A549 (cell line): ENCODE measurements around the gene INPP5A. TPM values are rescaled to one million over a fixed set of nuclear protein-coding genes. Genes with fewer than 3 reads are reported as not detected.

ENCODE experiments used
- ATAC-seq, 2 experiments: fragments of 200-7000 bp in 1 of 2; fragments of >200 bp in 1 of 2; cut with Nextera tagmentation in 1 of 2; cut with Tn5 transposase in 1 of 2; 3 replicates each; pipeline versions ENCODE4 v1.8.0 to v1.9.1; 2018 to 2020; ENCODE audit warnings: mild to moderate bottlenecking in 1 of 2, moderate library complexity in 1 of 2
- CTCF ChIA-PET: fragments of 300-600 bp; sonication (Branson Sonifier 250); formaldehyde crosslinking; extraction: SDS; loops from one replicate; lab custom pipeline; 2021; ENCODE audit warnings: antibody characterized with exemption, inconsistent platforms; lab: Yijun Ruan, JAX
- POLR2A ChIA-PET: fragments of 350-600 bp; formaldehyde crosslinking; extraction: SDS; loops from one replicate; lab custom pipeline; 2021; ENCODE audit warnings: antibody characterized with exemption, inconsistent platforms; lab: Yijun Ruan, JAX
- DNase-seq, 2 experiments: peaks; one replicate each; pipeline versions ENCODE4 v3.0.0 to v3.0.0-alpha.2; 2011 to 2016; ENCODE audit warnings: low read depth in 1 of 2, low spot score in 1 of 2
- FAIRE-seq: peaks from 2 replicates; lab custom pipeline; 2011; peaks lifted over from hg19 to GRCh38; lab: Jason Lieb, UNC
- H3K27ac ChIP-seq, 2 experiments: fragments of >200 bp; sonication (Bioruptor Twin); formaldehyde crosslinking; 3 replicates each; pipeline ENCODE4 v1.5.1; 2016 to 2017
- H3K4me1 ChIP-seq: fragments of >200 bp; sonication (Bioruptor Twin); formaldehyde crosslinking; 3 replicates; pipeline ENCODE4 v1.6.1; 2016
- H3K4me2 ChIP-seq: fragments of >200 bp; sonication (Bioruptor Twin); formaldehyde crosslinking; 3 replicates; pipeline ENCODE4 v1.6.1; 2016
- H3K4me3 ChIP-seq: fragments of >200 bp; sonication (Bioruptor Twin); formaldehyde crosslinking; 3 replicates; pipeline ENCODE4 v1.5.1; 2016
- H3K9me3 ChIP-seq: fragments of >200 bp; sonication (Bioruptor Twin); formaldehyde crosslinking; 3 replicates; pipeline ENCODE4 v1.6.1; 2016
- ATOH8 ChIP-seq: fragments of 250-450 bp; sonication (Bioruptor Pico); IDR thresholded peaks from 2 replicates; pipeline ENCODE4 v1.5.0; 2020; ENCODE audit warnings: low read depth, mild to moderate bottlenecking, moderate library complexity
- BHLHE40 ChIP-seq: IDR thresholded peaks from 2 replicates; pipeline ENCODE4 v1.6.1; 2012; ENCODE audit warnings: low read depth, low read length, inconsistent platforms
- CBX2 ChIP-seq: fragments of 200-600 bp; sonication (generic); IDR thresholded peaks from 2 replicates; pipeline ENCODE4 v1.6.1; 2016; ENCODE audit warnings: low read depth, mild to moderate bottlenecking, borderline replicate concordance
- CBX8 ChIP-seq: fragments of 200-600 bp; sonication (generic); IDR thresholded peaks from 2 replicates; pipeline ENCODE4 v1.6.1; 2016
- CTCF ChIP-seq: fragments of >200 bp; sonication (Bioruptor Twin); formaldehyde crosslinking; IDR thresholded peaks from 3 replicates; pipeline ENCODE4 v1.5.1; 2016
- EHF ChIP-seq: fragments of 250-450 bp; sonication (Bioruptor Pico); IDR thresholded peaks from 2 replicates; pipeline ENCODE4 v1.5.0; 2020; ENCODE audit warnings: mild to moderate bottlenecking
- EHMT2 ChIP-seq: fragments of 200-600 bp; sonication (generic); IDR thresholded peaks from 2 replicates; pipeline ENCODE4 v1.6.1; 2016; ENCODE audit warnings: antibody characterized with exemption, low read depth, mild to moderate bottlenecking, moderate library complexity
- ESRRA ChIP-seq: fragments of 150-350 bp; IDR thresholded peaks from 2 replicates; pipeline ENCODE4 v1.6.1; 2014; ENCODE audit warnings: mild to moderate bottlenecking, low read length, borderline replicate concordance
- FOSB ChIP-seq: fragments of 250-450 bp; sonication (Bioruptor Pico); IDR thresholded peaks from 2 replicates; pipeline ENCODE4 v1.5.0; 2020; ENCODE audit warnings: mild to moderate bottlenecking, moderate library complexity
- GATA3 ChIP-seq: IDR thresholded peaks from 2 replicates; pipeline ENCODE4 v1.6.1; 2012; ENCODE audit warnings: borderline replicate concordance
- HES2 ChIP-seq: fragments of >200 bp; sonication (Bioruptor Twin); formaldehyde crosslinking; IDR thresholded peaks from 2 replicates; pipeline ENCODE4 v1.6.1; 2016
- HOXB13 ChIP-seq: fragments of 250-450 bp; sonication (Bioruptor Pico); IDR thresholded peaks from 2 replicates; pipeline ENCODE4 v1.5.0; 2020; ENCODE audit warnings: low read depth, mild to moderate bottlenecking, moderate library complexity
- KDM5A ChIP-seq: fragments of 200-600 bp; sonication (generic); IDR thresholded peaks from 2 replicates; pipeline ENCODE4 v1.6.1; 2016; ENCODE audit warnings: antibody characterized with exemption, mild to moderate bottlenecking
- MAX ChIP-seq: IDR thresholded peaks from 2 replicates; pipeline ENCODE4 v1.6.1; 2012
- MAZ ChIP-seq: fragments of 150-350 bp; IDR thresholded peaks from 2 replicates; pipeline ENCODE4 v1.6.1; 2014; ENCODE audit warnings: antibody characterized with exemption, low read depth, low read length, borderline replicate concordance
- NPAS2 ChIP-seq: fragments of 250-450 bp; sonication (Bioruptor Pico); IDR thresholded peaks from 2 replicates; pipeline ENCODE4 v1.8.0; 2022; ENCODE audit warnings: mild to moderate bottlenecking, moderate library complexity, borderline replicate concordance
- PHF8 ChIP-seq: fragments of 200-600 bp; sonication (generic); IDR thresholded peaks from 2 replicates; pipeline ENCODE4 v1.6.1; 2016; ENCODE audit warnings: low read depth, mild to moderate bottlenecking, antibody characterized with exemption, moderate library complexity, borderline replicate concordance
- POLR2AphosphoS2 ChIP-seq: conservative IDR thresholded peaks from 2 replicates; pipeline ENCODE4 v1.6.1; 2012; ENCODE audit warnings: low read length, improper control_type of control experiment, inconsistent platforms
- REST ChIP-seq: fragments of 200-600 bp; sonication (generic); IDR thresholded peaks from 2 replicates; pipeline ENCODE4 v1.6.1; 2016; ENCODE audit warnings: antibody characterized with exemption, mild to moderate bottlenecking, moderate library complexity
- RNF2 ChIP-seq: fragments of 200-600 bp; sonication (generic); IDR thresholded peaks from 2 replicates; pipeline ENCODE4 v1.6.1; 2016; ENCODE audit warnings: low read depth, mild to moderate bottlenecking, antibody characterized with exemption, moderate library complexity, borderline replicate concordance
- USF2 ChIP-seq: fragments of 450-650 bp; IDR thresholded peaks from 2 replicates; pipeline ENCODE4 v1.6.1; 2014; ENCODE audit warnings: antibody characterized with exemption
- WGBS: methylation state at CpG from one replicate; pipeline ENCODE4 v1.1.6; 2017; ENCODE audit errors: missing lambda C conversion rate; 5-methylcytosine and 5-hydroxymethylcytosine counted together
- polyA plus RNA-seq, 4 experiments: library from polyadenylated mRNA; depleted of rRNA in 3 of 4; stranded (reverse); fragments of >200 nt; fragmentation: RNase III in 1 of 4; extraction: RNeasy Plus Mini Kit Qiagen cat#74134 plus additional on column Dnase treatment in 1 of 4; gene quantifications; 2 replicates in 3 of 4; 3 replicates in 1 of 4; pipeline ENCODE4 v1.2.3, GENCODE V29; 2011 to 2017

The INPP5A gene
- polyA plus RNA-seq, 2 of the 4 experiments (the other 2 are of a cell fraction): 13.7 to 15.1 TPM

GRCh38 chr10:132648851-132649528 lies 111.4 kb downstream of the INPP5A start (continued):
- TF ChIP-seq CTCF (no peak), BHLHE40 (no peak), EHMT2 (no peak), HOXB13 (no peak), MAZ (no peak)

- no peak for DNase-seq
- Histone ChIP-seq H3K27ac (no peak overlapping the region), H3K4me1 (no peaks in the 10 kb centered on the region), H3K9me3 (no peaks in the 10 kb centered on the region)
- POLR2A ChIA-PET: no interaction called here
- TF ChIP-seq POLR2AphosphoS2 (no peak), HOXB13 (no peak), RNF2 (no peak), REST (no peak), KDM5A (no peak), GATA3 (no peak), EHF (CRISPR knock-in tag) (no peak), CBX8 (no peak), EHMT2 (no peak), ESRRA (no peak)
- TF ChIP-seq, all 56 proteins: peak for 0
- H3K4me2 ChIP-seq: no peak overlapping the region
- no peak overlapping the region for H3K4me3 ChIP-seq
- 83% methylated on average over 16 of the region's 20 CpGs for WGBS
- no peak for FAIRE-seq
- ATAC-seq: no peak
- CTCF ChIA-PET: interaction anchor here (0.7 to 2.1 kb wide), 2 partner anchors 186 to 191 kb away, joined by 3 to 6 read pairs; no protein-coding TSS in a partner anchor
These were observed 112.2 kb downstream of the INPP5A start for GRCh38 chr10:132649651-132650360.

GRCh38 chr10:132650611-132651250 lies 113.1 kb downstream of the INPP5A start:
- POLR2A ChIA-PET: no interaction called here
- H3K9me3 ChIP-seq: no peaks in the 10 kb centered on the region
- H3K4me1 ChIP-seq: no peaks in the 10 kb centered on the region
- 89% methylated on average over 20 of the region's 20 CpGs for WGBS
- DNase-seq: no peak
- no peak overlapping the region for H3K4me2 ChIP-seq
- FAIRE-seq: no peak
- ATAC-seq: no peak
- no peak overlapping the region for H3K4me3 ChIP-seq
- CTCF ChIA-PET: interaction anchor here (1.6 to 2.1 kb wide), 3 partner anchors 12 to 474 kb away, joined by 3 to 6 read pairs (median 5); no protein-coding TSS in a partner anchor
- H3K27ac ChIP-seq: no peak overlapping the region
- TF ChIP-seq NPAS2 (CRISPR knock-in tag): no peak
- no peak for TF ChIP-seq PHF8
- TF ChIP-seq CBX2: no peak
- no peak for TF ChIP-seq ATOH8 (CRISPR knock-in tag)
- no peak for TF ChIP-seq FOSB
- TF ChIP-seq CTCF: no peak
- TF ChIP-seq HES2: no peak
- TF ChIP-seq USF2: no peak
- TF ChIP-seq GATA3: no peak
- no peak for TF ChIP-seq MAX
